K562 (cell line): ENCODE data around the gene CYYR1. TPM values are rescaled to one million over a fixed set of nuclear protein-coding genes. Genes with fewer than 3 reads are reported as not detected.

Source experiments
- ATAC-seq: fragments of 200-7000 bp; cut with Tn5 transposase; 3 replicates; pipeline ENCODE4 v1.9.1; 2020; ENCODE audit warnings: moderate library complexity
- BruUV-seq: library from RNA; stranded (reverse); fragments of 400-500 nt; replicated peaks from 2 replicates; lab custom pipeline; 2021; lab: Mats Ljungman, UMichigan
- CTCF ChIA-PET: fragments of 300-600 bp; formaldehyde crosslinking; extraction: SDS; loops from one replicate; lab custom pipeline; 2021; ENCODE audit warnings: low intra/inter-chr PET ratio; lab: Yijun Ruan, JAX
- POLR2A ChIA-PET: fragments of 300-600, 350-650 bp; sonication (Branson Sonifier 250); formaldehyde crosslinking; extraction: SDS; loops from one replicate; lab custom pipeline; 2021; ENCODE audit warnings: antibody characterized with exemption, inconsistent platforms; lab: Yijun Ruan, JAX
- DNase-seq, 4 experiments: peaks; one replicate each; pipeline versions ENCODE4 v3.0.0 to v3.0.0-alpha.2; 2011 to 2018; ENCODE audit warnings: low spot score in 3 of 4, mixed read lengths in 3 of 4; ENCODE audit errors: extremely low read depth in 1 of 4
- FAIRE-seq: peaks from 2 replicates; lab custom pipeline; 2011; peaks lifted over from hg19 to GRCh38; lab: Jason Lieb, UNC
- H2AFZ ChIP-seq: 2 replicates; pipeline ENCODE4 v1.6.0; 2011; ENCODE audit warnings: low read depth, low read length, control low read depth, inconsistent platforms
- H3K27ac ChIP-seq: fragments of 200-600 bp; 3 replicates; pipeline ENCODE4 v1.8.0; 2011; ENCODE audit warnings: low read depth, mild to moderate bottlenecking, control low read depth, inconsistent platforms, low read length, moderate library complexity, mixed read lengths; ENCODE audit errors: extremely low read depth
- H3K27me3 ChIP-seq, 2 experiments: fragments of 300-600 bp in 1 of 2; 2 replicates in 1 of 2; 3 replicates in 1 of 2; pipeline versions ENCODE4 v1.6.0 to v1.8.0; 2011; ENCODE audit warnings: inconsistent platforms in 2 of 2, low read length in 2 of 2, mild to moderate bottlenecking in 1 of 2, mixed read lengths in 1 of 2, moderate library complexity in 1 of 2; ENCODE audit not compliant: control insufficient read depth in 2 of 2, insufficient read depth in 2 of 2
- H3K36me3 ChIP-seq: fragments of 300-600 bp; 3 replicates; pipeline ENCODE4 v1.8.0; 2011; ENCODE audit warnings: mild to moderate bottlenecking, low read length, inconsistent platforms; ENCODE audit not compliant: control insufficient read depth, insufficient read depth
- H3K4me1 ChIP-seq, 2 experiments: fragments of 200-600 bp in 1 of 2; replicated peaks in 1 of 2; 2 replicates in 1 of 2; 3 replicates in 1 of 2; pipeline versions ENCODE4 v1.5.1 to v1.8.0; 2011; ENCODE audit warnings: inconsistent platforms in 2 of 2, low read length in 2 of 2, mild to moderate bottlenecking in 1 of 2, mixed read lengths in 1 of 2, moderate library complexity in 1 of 2; ENCODE audit not compliant: control insufficient read depth in 2 of 2, insufficient read depth in 2 of 2
- H3K4me2 ChIP-seq: 2 replicates; pipeline ENCODE4 v1.6.1; 2011; ENCODE audit warnings: low read length, control low read depth, inconsistent platforms, mixed read lengths; ENCODE audit not compliant: insufficient read depth
- H3K4me3 ChIP-seq: fragments of 200-600 bp; sonication (generic), shearing (Covaris generic); 2 replicates; pipeline ENCODE4 v1.5.1; 2016; ENCODE audit warnings: control low read depth, inconsistent platforms
- H3K79me2 ChIP-seq: fragments of 200-600 bp; 3 replicates; pipeline ENCODE4 v1.8.0; 2011; ENCODE audit warnings: low read length, inconsistent platforms; ENCODE audit not compliant: control insufficient read depth, insufficient read depth
- H3K9ac ChIP-seq, 2 experiments: 2 replicates each; pipeline versions ENCODE4 v1.6.0 to v1.6.1; 2011; ENCODE audit warnings: low read depth in 2 of 2, low read length in 2 of 2, control low read depth in 1 of 2, inconsistent platforms in 1 of 2, mild to moderate bottlenecking in 1 of 2, mixed read lengths in 1 of 2; ENCODE audit not compliant: insufficient read depth in 1 of 2
- H3K9me1 ChIP-seq: one replicate; pipeline ENCODE4 v1.6.0; 2011; ENCODE audit warnings: inconsistent platforms, mild to moderate bottlenecking, low read length, moderate library complexity; ENCODE audit not compliant: control insufficient read depth, insufficient read depth
- H3K9me3 ChIP-seq: replicated peaks from 2 replicates; pipeline ENCODE4 v1.5.1; 2011; ENCODE audit warnings: low read depth, low read length, inconsistent platforms; ENCODE audit not compliant: control insufficient read depth, insufficient read depth
- H4K20me1 ChIP-seq: replicated peaks from 2 replicates; pipeline ENCODE4 v1.6.1; 2011; ENCODE audit warnings: low read length, inconsistent platforms, mixed read lengths; ENCODE audit not compliant: control insufficient read depth, insufficient read depth
- ARID2 ChIP-seq: fragments of 450-650 bp; IDR thresholded peaks from 2 replicates; pipeline ENCODE4 v1.6.1; 2017; ENCODE audit warnings: antibody characterized with exemption, mild to moderate bottlenecking
- CXXC5 ChIP-seq: fragments of 250-450 bp; sonication (Bioruptor Pico); IDR thresholded peaks from 2 replicates; pipeline ENCODE4 v1.8.0; 2022; ENCODE audit warnings: inconsistent platforms, mild to moderate bottlenecking, moderate library complexity
- MBD2 ChIP-seq: sonication (generic); IDR thresholded peaks from 2 replicates; pipeline ENCODE4 v1.6.1; 2016; ENCODE audit warnings: low read depth, borderline replicate concordance
- NRF1 ChIP-seq, 2 experiments: fragments of 450-650 bp; IDR thresholded peaks in 1 of 2; conservative IDR thresholded peaks in 1 of 2; 2 replicates each; pipeline ENCODE4 v1.6.1; 2014; ENCODE audit warnings: mild to moderate bottlenecking in 2 of 2
- OTX1 ChIP-seq: fragments of 450-650 bp; formaldehyde crosslinking; IDR thresholded peaks from 2 replicates; pipeline ENCODE4 v1.4.0; 2022; ENCODE audit warnings: mild to moderate bottlenecking
- PHF21A ChIP-seq: fragments of 450-650 bp; IDR thresholded peaks from 2 replicates; pipeline ENCODE4 v1.6.1; 2017; ENCODE audit warnings: low read depth, borderline replicate concordance
- XRCC4 ChIP-seq: IDR thresholded peaks from one replicate; pipeline ENCODE4 v1.6.1; 2011; ENCODE audit not compliant: insufficient read depth, insufficient read length; ENCODE audit errors: extremely low read depth
- ZNF224 ChIP-seq: sonication (generic); formaldehyde crosslinking; IDR thresholded peaks from 2 replicates; pipeline ENCODE4 v1.8.0; 2022; ENCODE audit warnings: mild to moderate bottlenecking, missing genetic modification reagents
- ZNF282 ChIP-seq: sonication (generic); formaldehyde crosslinking; IDR thresholded peaks from 2 replicates; pipeline ENCODE4 v1.8.1; 2023; ENCODE audit warnings: missing genetic modification reagents
- ZNF408 ChIP-seq: fragments of 250-450 bp; sonication (Bioruptor Pico); IDR thresholded peaks from 2 replicates; pipeline ENCODE4 v1.4.0; 2020; ENCODE audit warnings: low read depth, mild to moderate bottlenecking, moderate library complexity
- ZNF445 ChIP-seq: fragments of 250-450 bp; sonication (Bioruptor Pico); IDR thresholded peaks from 2 replicates; pipeline ENCODE4 v1.4.0; 2020; ENCODE audit warnings: low read depth, mild to moderate bottlenecking, moderate library complexity
- ZNF561 ChIP-seq: fragments of 450-650 bp; formaldehyde crosslinking; conservative IDR thresholded peaks from 2 replicates; pipeline ENCODE4 v1.4.0; 2020; ENCODE audit warnings: mild to moderate bottlenecking, moderate library complexity
- ZNF778 ChIP-seq: fragments of 450-650 bp; formaldehyde crosslinking; IDR thresholded peaks from 2 replicates; pipeline ENCODE4 v1.4.0; 2020; ENCODE audit warnings: mild to moderate bottlenecking, moderate library complexity
- WGBS: fragments of 100-300 bp; shearing (Covaris generic); methylation state at CpG from one replicate; pipeline ENCODE4 v1.1.6; 2016; ENCODE audit warnings: low coverage, mixed read lengths; ENCODE audit not compliant: insufficient coverage; ENCODE audit errors: missing lambda C conversion rate; 5-methylcytosine and 5-hydroxymethylcytosine counted together
- in situ Hi-C: fragments of 300-500 bp; cut with MboI; formaldehyde crosslinking; loops from 4 replicates; pipeline ENCODE4 v1.15.0; 2018; ENCODE audit warnings: inconsistent platforms, mixed read lengths
- intact Hi-C: fragments of 100-400 bp; cut with micrococcal nuclease; formaldehyde crosslinking; loops from 2 replicates; pipeline ENCODE4 v1.14.2; 2022
- polyA plus RNA-seq, 8 experiments: library from polyadenylated mRNA; depleted of rRNA in 4 of 8; stranded (reverse) in 5 of 8; unstranded in 3 of 8; fragments of >200 nt; fragmentation: Nextera tagmentation in 2 of 8; fragmentation: Illumina TruSeq in 1 of 8; extraction: Ambion mirVana in 2 of 8; extraction: Trizol in 1 of 8; gene quantifications; 2 replicates each; pipeline versions ENCODE4 v1.2.1 to v1.2.3, GENCODE V29; 2011 to 2014; ENCODE audit warnings: inconsistent platforms in 1 of 8, missing spikeins in 1 of 8
- total RNA-seq, 7 experiments: library from RNA; depleted of rRNA in 6 of 7; stranded (reverse); fragments of >200 nt in 6 of 7; fragmentation: Illumina TruSeq in 2 of 7; extraction: Trizol in 2 of 7; gene quantifications; 2 replicates each; pipeline versions ENCODE4 v1.2.1 to v1.2.3, GENCODE V29; 2011 to 2021; ENCODE audit warnings: low replicate concordance in 1 of 7
- TF ChIP-seq, protein P1 (sequence below): sonication (generic); formaldehyde crosslinking; IDR thresholded peaks from 2 replicates; pipeline ENCODE4 v1.9.0; 2022; ENCODE audit warnings: mild to moderate bottlenecking, missing genetic modification reagents
- TF ChIP-seq, protein P2 (sequence below): fragments of 250-450 bp; sonication (Bioruptor Pico); IDR thresholded peaks from 2 replicates; pipeline ENCODE4 v1.8.0; 2021; ENCODE audit warnings: moderate library complexity, mild to moderate bottlenecking, inconsistent platforms

The CYYR1 gene
- total and polyA plus RNA-seq, 9 of the 15 experiments (the other 6 are each of a cell fraction or from before 2014, with no cell fraction given): not detected

DNA sequence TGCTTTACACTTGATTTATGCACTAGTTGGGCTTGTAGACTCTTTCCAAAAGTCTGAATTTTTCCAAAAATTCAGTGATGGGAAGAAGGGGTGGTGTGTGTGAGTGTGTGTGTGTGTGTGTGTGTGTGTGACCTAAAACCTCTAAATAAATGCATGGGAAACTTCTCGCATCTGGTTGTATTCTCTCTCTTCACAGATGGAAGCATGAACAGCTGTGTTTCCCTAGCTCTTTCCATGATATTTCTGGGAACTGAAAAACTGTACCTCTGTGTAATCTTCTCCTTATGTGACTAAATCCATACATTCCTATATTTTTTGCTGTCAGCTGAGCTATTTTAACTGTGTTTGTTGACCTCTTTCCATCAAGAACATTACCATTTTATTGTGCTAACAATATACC lies 26.2 kb upstream of the CYYR1 start:
- ATAC-seq (no peak), FAIRE-seq (no peak), DNase-seq (no peak)
- Histone ChIP-seq H3K9me1 (no peaks in the 10 kb centered on the region), H3K27me3 (no peaks in the 10 kb centered on the region), H3K79me2 (no peaks in the 10 kb centered on the region), H3K9me3 (no peaks in the 10 kb centered on the region), H3K4me1 (no peaks in the 10 kb centered on the region), H2AFZ (no peak overlapping the region), H3K27ac (no peak overlapping the region), H3K36me3 (no peaks in the 10 kb centered on the region), H4K20me1 (no peaks in the 10 kb centered on the region), H3K4me2 (no peak overlapping the region), H3K9ac (no peak overlapping the region), H3K4me3 (no peak overlapping the region)
- CTCF ChIA-PET: no interaction called here
- 0% methylated on average over 1 of the region's 1 CpG for WGBS
- intact Hi-C loops: no loop called here
- TF ChIP-seq OTX1 (CRISPR knock-in tag) (no peak), CXXC5 (CRISPR knock-in tag) (no peak)
- TF ChIP-seq, protein P1, sequence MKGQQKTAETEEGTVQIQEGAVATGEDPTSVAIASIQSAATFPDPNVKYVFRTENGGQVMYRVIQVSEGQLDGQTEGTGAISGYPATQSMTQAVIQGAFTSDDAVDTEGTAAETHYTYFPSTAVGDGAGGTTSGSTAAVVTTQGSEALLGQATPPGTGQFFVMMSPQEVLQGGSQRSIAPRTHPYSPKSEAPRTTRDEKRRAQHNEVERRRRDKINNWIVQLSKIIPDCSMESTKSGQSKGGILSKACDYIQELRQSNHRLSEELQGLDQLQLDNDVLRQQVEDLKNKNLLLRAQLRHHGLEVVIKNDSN (CRISPR knock-in tag): no peak
- in situ Hi-C loops: no loop called here
- POLR2A ChIA-PET: no interaction called here
- no TSS peak for BruUV-seq

DNA sequence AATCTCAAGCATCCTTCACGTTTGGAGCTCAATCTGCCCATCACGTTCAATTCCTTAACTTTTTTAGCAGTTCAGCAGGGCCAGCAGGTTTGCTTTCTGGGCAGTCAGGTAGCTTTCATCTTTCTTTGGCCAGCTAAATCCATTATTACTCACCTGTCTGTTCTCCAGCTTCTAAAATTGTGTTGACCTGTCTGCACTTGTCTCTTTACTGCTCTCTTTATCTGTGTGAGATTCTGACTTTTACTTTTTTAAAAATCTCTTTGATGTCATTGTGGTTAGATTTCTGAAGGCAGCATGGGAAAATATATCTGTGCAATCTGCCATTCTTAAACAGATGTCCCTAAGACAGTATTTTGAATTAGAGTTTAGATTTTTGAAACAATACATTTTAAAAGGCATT lies 24.9 kb upstream of the CYYR1 start:
- Histone ChIP-seq H3K4me2 (no peak overlapping the region), H3K9ac (no peak overlapping the region), H3K36me3 (no peaks in the 10 kb centered on the region), H3K4me1 (no peaks in the 10 kb centered on the region), H3K9me3 (no peaks in the 10 kb centered on the region; the same call in 1 of the 2 replicates), H4K20me1 (no peaks in the 10 kb centered on the region), H3K27me3 (no peaks in the 10 kb centered on the region), H3K9me1 (no peaks in the 10 kb centered on the region), H3K4me3 (no peak overlapping the region), H2AFZ (no peak overlapping the region), H3K79me2 (no peaks in the 10 kb centered on the region), H3K27ac (no peak overlapping the region)
- intact Hi-C loops (no loop called here), in situ Hi-C loops (no loop called here)
- ChIA-PET CTCF (no interaction called here), POLR2A (no interaction called here)
- BruUV-seq: no TSS peak
- ATAC-seq (no peak), DNase-seq (no peak), FAIRE-seq (no peak)
- WGBS: 0% methylated on average over 2 of the region's 2 CpGs
- TF ChIP-seq XRCC4 (no peak), ZNF561 (CRISPR knock-in tag) (no peak), NRF1 (conservative IDR thresholded peaks at IDR 0.05 in 1 of 2, IDR thresholded peaks at IDR 0.05 in 1 of 2) (no peak), ARID2 (no peak), PHF21A (no peak), ZNF224 (CRISPR knock-in tag) (no peak), ZNF282 (CRISPR knock-in tag) (no peak), ZNF445 (no peak), ZNF778 (CRISPR knock-in tag) (no peak), ZNF408 (CRISPR knock-in tag) (no peak), MBD2 (no peak)
- TF ChIP-seq, protein P2, sequence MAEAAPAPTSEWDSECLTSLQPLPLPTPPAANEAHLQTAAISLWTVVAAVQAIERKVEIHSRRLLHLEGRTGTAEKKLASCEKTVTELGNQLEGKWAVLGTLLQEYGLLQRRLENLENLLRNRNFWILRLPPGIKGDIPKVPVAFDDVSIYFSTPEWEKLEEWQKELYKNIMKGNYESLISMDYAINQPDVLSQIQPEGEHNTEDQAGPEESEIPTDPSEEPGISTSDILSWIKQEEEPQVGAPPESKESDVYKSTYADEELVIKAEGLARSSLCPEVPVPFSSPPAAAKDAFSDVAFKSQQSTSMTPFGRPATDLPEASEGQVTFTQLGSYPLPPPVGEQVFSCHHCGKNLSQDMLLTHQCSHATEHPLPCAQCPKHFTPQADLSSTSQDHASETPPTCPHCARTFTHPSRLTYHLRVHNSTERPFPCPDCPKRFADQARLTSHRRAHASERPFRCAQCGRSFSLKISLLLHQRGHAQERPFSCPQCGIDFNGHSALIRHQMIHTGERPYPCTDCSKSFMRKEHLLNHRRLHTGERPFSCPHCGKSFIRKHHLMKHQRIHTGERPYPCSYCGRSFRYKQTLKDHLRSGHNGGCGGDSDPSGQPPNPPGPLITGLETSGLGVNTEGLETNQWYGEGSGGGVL (CRISPR knock-in tag): no peak
